ENCODE data around the gene PCGF5. TPM values are rescaled to one million over a fixed set of nuclear protein-coding genes. Genes with fewer than 3 reads are reported as not detected.

Gene PCGF5
- polyA plus RNA-seq, 1 of the 3 experiments (the other 2 are of a cell fraction): 14.5 TPM

GRCh38 chr10:91249700-91250099, 29.2 kb downstream of the PCGF5 start:
- 69% methylated on average over 3 of the region's 3 CpGs for WGBS (ENCODE audit: low lambda C conversion rate)
- no peaks in the 10 kb centered on the region for H4K20me1 ChIP-seq (ENCODE audit: insufficient read depth)
- H3K79me2 ChIP-seq (ENCODE audit: insufficient read depth): no peaks in the 10 kb centered on the region
- H2AFZ ChIP-seq (ENCODE audit: low read depth): no peak overlapping the region
- H3K36me3 ChIP-seq (replicated peaks in 1 of 2; ENCODE audit: control insufficient read depth in 1 of 2, insufficient read depth in 2 of 2, low read length in 1 of 2): peaks cover 30 to 40% of the 10 kb centered on the region in 2 experiments
- DNase-seq: peak; percentile 3
- no peak overlapping the region for H3K4me3 ChIP-seq (ENCODE audit: low read depth in 2 of 2, low read length in 1 of 2)
- H3K4me1 ChIP-seq (ENCODE audit: control insufficient read depth in 1 of 2, insufficient read depth in 2 of 2, low read depth in 1 of 2, low read length in 1 of 2): peaks cover 3 to 9% of the 10 kb centered on the region in 2 experiments; a peak in 2 of 4 replicates
- no peak overlapping the region for H3K27ac ChIP-seq (ENCODE audit: low read depth in 2 of 2, low read length in 1 of 2)
- POLR2A ChIA-PET: interaction anchor here (0.8 kb wide), 1 partner anchor 84 kb away, joined by 3 read pairs; no protein-coding TSS in a partner anchor
- TF ChIP-seq USF1 (IDR thresholded peaks at IDR 0.05; ENCODE audit: borderline replicate concordance, low read depth) (no peak), RCOR1 (IDR thresholded peaks at IDR 0.05; ENCODE audit: low read length) (0 out of 2 replicates have a peak, but pooled peaks have one; percentile 10), MXI1 (IDR thresholded peaks at IDR 0.05; ENCODE audit: low read depth, low read length) (peak; percentile 43; the same call in 1 of the 2 replicates), GATA2 (CRISPR knock-in tag; IDR thresholded peaks at IDR 0.05) (peak; percentile 61), EP300 (IDR thresholded peaks at IDR 0.05; ENCODE audit: borderline replicate concordance in 1 of 2, low read depth in 1 of 2, low read length in 1 of 2) (peak in 1 of 2 experiments; percentile 15; a peak in 1 of 4 replicates)
- H3K27me3 ChIP-seq (ENCODE audit: insufficient read depth): no peaks in the 10 kb centered on the region
- H3F3A ChIP-seq (replicated peaks; ENCODE audit: insufficient read depth): peaks cover 7% of the 10 kb centered on the region
- H3K9ac ChIP-seq: no peak overlapping the region
- no peaks in the 10 kb centered on the region for H3K9me2 ChIP-seq
- H3K9me3 ChIP-seq: no peaks in the 10 kb centered on the region
- CTCF ChIA-PET: interaction anchor here (0.7 to 6.6 kb wide), 22 partner anchors 8 to 370 kb away, joined by 3 to 124 read pairs (median 6); partner anchors contain the start of genes ANKRD1 and PCGF5
- no peak overlapping the region for H3K4me2 ChIP-seq

DNA sequence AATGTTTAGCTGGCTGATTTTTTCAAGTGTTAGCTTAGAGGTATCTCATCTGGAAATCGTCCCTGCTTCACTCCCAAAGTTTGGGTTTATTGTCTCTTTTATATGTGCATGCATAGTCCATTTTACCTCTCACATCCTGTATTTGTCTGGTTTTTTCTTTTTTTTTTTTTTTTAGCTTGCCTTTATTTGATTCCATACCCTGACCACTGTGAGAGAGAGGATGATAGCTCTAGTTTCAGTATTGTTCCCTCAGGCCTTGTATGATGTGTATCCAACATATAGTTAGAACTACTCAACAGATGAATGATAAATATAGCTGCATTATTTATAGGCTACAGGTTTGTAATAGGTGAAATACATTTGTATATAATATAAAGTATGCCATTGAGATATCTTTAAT, 29.9 kb downstream of the PCGF5 start:
- no peak for DNase-seq
- no peaks in the 10 kb centered on the region for H3K79me2 ChIP-seq (ENCODE audit: insufficient read depth)
- H2AFZ ChIP-seq (ENCODE audit: low read depth): no peak overlapping the region
- POLR2A ChIA-PET: interaction anchor here (0.8 kb wide), 1 partner anchor 84 kb away, joined by 3 read pairs; no protein-coding TSS in a partner anchor
- H3F3A ChIP-seq (replicated peaks; ENCODE audit: insufficient read depth): peaks cover 7% of the 10 kb centered on the region
- peaks cover 35 to 47% of the 10 kb centered on the region in 2 experiments for H3K36me3 ChIP-seq (replicated peaks in 1 of 2; ENCODE audit: control insufficient read depth in 1 of 2, insufficient read depth in 2 of 2, low read length in 1 of 2)
- H3K9me2 ChIP-seq: no peaks in the 10 kb centered on the region
- no peaks in the 10 kb centered on the region; the same call in 1 of the 2 replicates for H3K9me3 ChIP-seq
- no peaks in the 10 kb centered on the region for H4K20me1 ChIP-seq (ENCODE audit: insufficient read depth)
- CTCF ChIA-PET: interaction anchor here (0.8 to 6.6 kb wide), 46 partner anchors 9 to 373 kb away, joined by 3 to 124 read pairs (median 5); partner anchors contain the start of genes ANKRD1 and PCGF5
- H3K27ac ChIP-seq (ENCODE audit: low read depth in 2 of 2, low read length in 1 of 2): no peak overlapping the region
- H3K4me1 ChIP-seq (ENCODE audit: control insufficient read depth in 1 of 2, insufficient read depth in 2 of 2, low read depth in 1 of 2, low read length in 1 of 2): peaks cover 3 to 9% of the 10 kb centered on the region in 2 experiments; a peak in 2 of 4 replicates
- no peak overlapping the region for H3K4me3 ChIP-seq (ENCODE audit: low read depth in 2 of 2, low read length in 1 of 2)
- no peaks in the 10 kb centered on the region for H3K27me3 ChIP-seq (ENCODE audit: insufficient read depth)
- WGBS (ENCODE audit: low lambda C conversion rate): 67% methylated on average over 1 of the region's 1 CpG
- no peak overlapping the region for H3K4me2 ChIP-seq
- no peak overlapping the region for H3K9ac ChIP-seq
- no peak for TF ChIP-seq GATA2 (CRISPR knock-in tag; IDR thresholded peaks at IDR 0.05)
- no peak for TF ChIP-seq NRF1 (IDR thresholded peaks at IDR 0.05; ENCODE audit: low read depth, low read length)
- TF ChIP-seq POLR2AphosphoS5 (IDR thresholded peaks at IDR 0.05; ENCODE audit: low read depth, low read length): no peak
- no peak for TF ChIP-seq MAX (IDR thresholded peaks at IDR 0.05; ENCODE audit: low read depth)
- TF ChIP-seq RFX5 (IDR thresholded peaks at IDR 0.05; ENCODE audit: low read length): no peak
- TF ChIP-seq PBX3 (IDR thresholded peaks at IDR 0.05): no peak
- TF ChIP-seq FOSL2 (IDR thresholded peaks at IDR 0.05; ENCODE audit: borderline replicate concordance, low read depth): no peak
- TF ChIP-seq FOXM1 (IDR thresholded peaks at IDR 0.05; ENCODE audit: low read depth): no peak
- no peak for TF ChIP-seq RAD21 (IDR thresholded peaks at IDR 0.05; ENCODE audit: low read length)
